Smooth muscle cell (in vitro differentiated cells): ENCODE results near the gene TMEM107. TPM values are rescaled to one million over a fixed set of nuclear protein-coding genes. Genes with fewer than 3 reads are reported as not detected.

ENCODE experiments used
- DNase-seq: peaks from one replicate; lab custom pipeline; 2025; ENCODE audit not compliant: unreplicated experiment; lab: John Stamatoyannopoulos, UW
- H2AFZ ChIP-seq: fragments of 200-600 bp; sonication (generic); 2 replicates; pipeline ENCODE4 v1.6.0; 2016; ENCODE audit warnings: antibody characterized with exemption, low read depth, mild to moderate bottlenecking
- H3F3A ChIP-seq: fragments of 200-600 bp; sonication (generic); 2 replicates; pipeline ENCODE4 v1.6.0; 2017; ENCODE audit warnings: antibody characterized with exemption, low read depth
- H3K27ac ChIP-seq: fragments of 200-600 bp; sonication (generic); 2 replicates; pipeline ENCODE4 v1.5.1; 2016; ENCODE audit warnings: low read depth, mild to moderate bottlenecking
- H3K27me3 ChIP-seq: fragments of 200-600 bp; sonication (generic); 2 replicates; pipeline ENCODE4 v1.6.1; 2016; ENCODE audit warnings: low read depth, mild to moderate bottlenecking
- H3K36me3 ChIP-seq: fragments of 200-600 bp; sonication (generic); 2 replicates; pipeline ENCODE4 v1.5.1; 2016; ENCODE audit warnings: low read depth
- H3K4me1 ChIP-seq: fragments of 200-600 bp; sonication (generic); 2 replicates; pipeline ENCODE4 v1.5.1; 2016; ENCODE audit warnings: low read depth
- H3K4me2 ChIP-seq: fragments of 200-600 bp; sonication (generic); 2 replicates; pipeline ENCODE4 v1.6.0; 2016; ENCODE audit warnings: mild to moderate bottlenecking
- H3K4me3 ChIP-seq: fragments of 200-600 bp; sonication (generic); 2 replicates; pipeline ENCODE4 v1.5.1; 2016; ENCODE audit warnings: mild to moderate bottlenecking
- H3K79me2 ChIP-seq: fragments of 200-600 bp; sonication (generic); 2 replicates; pipeline ENCODE4 v1.6.0; 2016; ENCODE audit warnings: low read depth, mild to moderate bottlenecking
- H3K9ac ChIP-seq: fragments of 200-600 bp; sonication (generic); 2 replicates; pipeline ENCODE4 v1.6.0; 2016; ENCODE audit warnings: low read depth
- H3K9me3 ChIP-seq: fragments of 200-600 bp; sonication (generic); replicated peaks from 2 replicates; pipeline ENCODE4 v1.5.1; 2016; ENCODE audit warnings: low read depth
- H4K20me1 ChIP-seq: fragments of 200-600 bp; sonication (generic); 2 replicates; pipeline ENCODE4 v1.6.0; 2016; ENCODE audit warnings: low read depth
- CTCF ChIP-seq: fragments of 200-600 bp; sonication (generic); IDR thresholded peaks from 2 replicates; pipeline ENCODE4 v1.5.1; 2017; ENCODE audit warnings: borderline replicate concordance, mild to moderate bottlenecking, antibody characterized with exemption; ENCODE audit not compliant: insufficient read depth, poor library complexity, severe bottlenecking
- WGBS: methylation state at CpG from one replicate; pipeline ENCODE4 v1.1.7; 2016; ENCODE audit warnings: low lambda C conversion rate; 5-methylcytosine and 5-hydroxymethylcytosine counted together
- polyA plus RNA-seq: library from polyadenylated mRNA; unstranded; fragments of >200 nt; fragmentation: Nextera tagmentation; extraction: Ambion mirVana; gene quantifications from 2 replicates; pipeline ENCODE4 v1.2.1, GENCODE V29; 2016
- total RNA-seq: library from RNA; depleted of rRNA; stranded (reverse); fragments of >200 nt; gene quantifications from 2 replicates; pipeline ENCODE4 v1.2.3, GENCODE V29; 2014

Gene TMEM107
- total RNA-seq (66.7 and 88.4 TPM in 2 replicates), polyA plus RNA-seq (36.0 and 36.5 TPM in 2 replicates)

GRCh38 chr17:8176197-8176940, at the start of gene TMEM107:
TSS of gene TMEM107 (minus strand) at chr17:8176380. CDS start at chr17:8176286, 94 bp downstream.
- no peaks in the 10 kb centered on the region for H3K79me2 ChIP-seq
- H3K9me3 ChIP-seq, result no peaks in the 10 kb centered on the region
- H2AFZ ChIP-seq, result peak within 1 kb of the TSS; percentile 89
- H4K20me1 ChIP-seq, result no peaks in the 10 kb centered on the region
- H3K27me3 ChIP-seq, result no peaks in the 10 kb centered on the region
- no peak for TF ChIP-seq CTCF
- H3K4me1 ChIP-seq, result peaks cover 16% of the 10 kb centered on the region
- H3F3A ChIP-seq, result no peaks in the 10 kb centered on the region
- H3K9ac ChIP-seq, result peak within 1 kb of the TSS; percentile 84
- peak within 1 kb of the TSS; percentile 68 for H3K27ac ChIP-seq
- H3K4me2 ChIP-seq, result peak within 1 kb of the TSS; percentile 92
- DNase-seq, result peak; percentile 57
- no peaks in the 10 kb centered on the region for H3K36me3 ChIP-seq
- 4% methylated on average over 56 of the region's 56 CpGs for WGBS
- peak within 1 kb of the TSS; percentile 61 for H3K4me3 ChIP-seq

- no peaks in the 10 kb centered on the region for H3K27me3 ChIP-seq
- H3K9ac ChIP-seq, result no peak overlapping the region
- TF ChIP-seq CTCF, result no peak
- no peak overlapping the region for H3K4me2 ChIP-seq
- no peak overlapping the region for H3K4me3 ChIP-seq
- no peaks in the 10 kb centered on the region for H3K9me3 ChIP-seq
- no peaks in the 10 kb centered on the region for H3K36me3 ChIP-seq
- peaks cover 10% of the 10 kb centered on the region for H3F3A ChIP-seq
- WGBS, result 95% methylated on average over 26 of the region's 26 CpGs
- no peak overlapping the region for H3K27ac ChIP-seq
- no peaks in the 10 kb centered on the region for H3K79me2 ChIP-seq
- H4K20me1 ChIP-seq, result no peaks in the 10 kb centered on the region
- H2AFZ ChIP-seq, result no peak overlapping the region
- DNase-seq, result no peak
- peaks cover 2% of the 10 kb centered on the region for H3K4me1 ChIP-seq
Observed at GRCh38 chr17:8224891-8225812, 49.0 kb upstream of the TMEM107 start.

- H3K27me3 ChIP-seq, result no peaks in the 10 kb centered on the region
- peak overlapping the region; percentile 76 for H3K9ac ChIP-seq
- H3K9me3 ChIP-seq, result no peaks in the 10 kb centered on the region
- peak overlapping the region; percentile 95 for H3K4me2 ChIP-seq
- H3K4me1 ChIP-seq, result peaks cover 4% of the 10 kb centered on the region
- H3K79me2 ChIP-seq, result no peaks in the 10 kb centered on the region
- H4K20me1 ChIP-seq, result no peaks in the 10 kb centered on the region
- H3K36me3 ChIP-seq, result no peaks in the 10 kb centered on the region
- no peak for TF ChIP-seq CTCF
- DNase-seq, result peak; percentile 54
- WGBS, result 9% methylated on average over 27 of the region's 27 CpGs
- H3K4me3 ChIP-seq, result peak overlapping the region; percentile 62
- H2AFZ ChIP-seq, result peak overlapping the region; percentile 26
- peaks cover 16% of the 10 kb centered on the region for H3F3A ChIP-seq
- H3K27ac ChIP-seq, result peak overlapping the region; percentile 90
Observed at GRCh38 chr17:8223356-8224126, 47.4 kb upstream of the TMEM107 start.
